ENCODE measurements around the gene SUGCT.

DNA sequence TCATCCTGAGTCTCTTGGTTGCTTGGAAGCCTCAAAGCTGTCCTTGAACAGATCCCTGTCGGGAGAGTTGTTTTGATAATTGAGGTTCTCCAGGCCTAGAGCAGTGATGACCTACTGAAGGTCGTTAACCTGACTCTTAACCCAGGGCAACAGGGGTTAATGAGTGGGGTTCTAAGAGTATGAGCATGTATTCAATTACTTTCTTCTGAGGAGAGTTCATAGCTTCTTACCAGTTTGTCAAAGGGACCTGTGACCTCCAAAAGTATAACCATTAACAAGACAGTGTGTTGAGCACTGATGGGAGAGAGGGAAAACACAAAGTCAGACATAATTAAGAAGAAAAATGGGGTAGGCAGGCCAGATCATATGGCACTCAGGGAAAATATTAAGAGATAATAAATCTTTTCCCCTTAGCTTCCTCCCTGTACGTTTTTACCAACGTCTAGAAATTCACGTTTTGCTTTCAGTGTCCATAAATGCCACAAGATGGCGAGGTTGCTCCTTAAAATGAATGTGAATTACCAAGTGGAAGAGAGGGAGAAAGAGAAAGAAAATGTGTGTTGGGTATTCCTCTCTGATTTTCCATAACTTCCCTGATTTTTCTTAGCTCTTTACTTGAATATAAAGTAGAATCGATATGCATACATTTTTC is 97.6 kb downstream of the SUGCT start:
- TF ChIP-seq EZH2 (IDR thresholded peaks at IDR 0.05; ENCODE audit: borderline replicate concordance, low read depth, low read length, poor library complexity, severe bottlenecking) (no peak), CTCF (conservative IDR thresholded peaks at IDR 0.05; ENCODE audit: low read depth, low read length) (peak; percentile 65)

Measured in A673 (cell line).